Heart right ventricle (tissue), 16 donors: ENCODE results near the gene PPFIBP1. TPM values are rescaled to one million over a fixed set of nuclear protein-coding genes. Genes with fewer than 3 reads are reported as not detected.
"Not testable (repeated sequence)": the region's sequence is repeated elsewhere in the genome, so short reads cannot be mapped to it uniquely, and the experiment has no call there.

ENCODE experiments used
- ATAC-seq, 8 donors: fragments of 200-7000 bp; cut with Tn5 transposase; one replicate each; pipeline ENCODE4 v1.9.1; 2020; ENCODE audit warnings: mild to moderate bottlenecking in 8 of 8, moderate library complexity in 8 of 8, moderate number of reproducible peaks in 1 of 8
- DNase-seq, 2 donors: peaks; one replicate each; pipeline ENCODE4 v3.0.0-alpha.2; 2020
- H3K27ac ChIP-seq, 10 donors: fragments of 200-600 bp; sonication (generic) in 2 of 10; one replicate each; pipeline versions ENCODE4 v1.5.0 to v1.8.0; 2020 to 2022; ENCODE audit warnings: mild to moderate bottlenecking in 3 of 10
- H3K27me3 ChIP-seq, 7 donors: fragments of 200-600 bp; one replicate each; pipeline ENCODE4 v1.8.0; 2021 to 2022; ENCODE audit warnings: mild to moderate bottlenecking in 2 of 7
- H3K36me3 ChIP-seq, 9 donors: fragments of 200-600 bp; sonication (generic) in 1 of 9; one replicate each; pipeline versions ENCODE4 v1.5.0 to v1.8.0; 2020 to 2022; ENCODE audit warnings: mild to moderate bottlenecking in 2 of 9
- H3K4me1 ChIP-seq, 9 donors: fragments of 200-600 bp; sonication (generic) in 1 of 9; one replicate each; pipeline versions ENCODE4 v1.5.0 to v1.8.0; 2020 to 2022; ENCODE audit warnings: mild to moderate bottlenecking in 4 of 9
- H3K4me3 ChIP-seq, 10 donors: fragments of 200-600 bp; sonication (generic) in 2 of 10; one replicate each; pipeline versions ENCODE4 v1.5.0 to v1.8.0; 2020 to 2022; ENCODE audit warnings: mild to moderate bottlenecking in 7 of 10, moderate library complexity in 2 of 10
- H3K9me3 ChIP-seq, 11 donors: fragments of 200-600 bp in 10 of 11; sonication (generic) in 2 of 11; one replicate each; pipeline versions ENCODE4 v1.5.0 to v1.8.0; 2013 to 2022; ENCODE audit warnings: mild to moderate bottlenecking in 2 of 11, control low read depth in 1 of 11, moderate library complexity in 1 of 11
- CTCF ChIP-seq, 9 donors: fragments of 200-600 bp; sonication (generic) in 2 of 9; IDR thresholded peaks; one replicate each; pipeline versions ENCODE4 v1.5.0 to v1.8.0; 2021 to 2022; ENCODE audit warnings: antibody characterized with exemption in 9 of 9, mild to moderate bottlenecking in 5 of 9, moderate library complexity in 1 of 9
- WGBS, 2 donors: extraction: QIAGEN DNeasy Blood & Tissue Kit; methylation state at CpG; one replicate each; pipeline ENCODE4 v1.1.7; 2013; ENCODE audit warnings: inconsistent platforms in 1 of 2; 5-methylcytosine and 5-hydroxymethylcytosine counted together
- intact Hi-C, 10 donors: fragments of 100-400 bp; cut with DNase I; formaldehyde crosslinking; loops; one replicate each; pipeline versions ENCODE4 v1.11.1 to v1.14.2; 2022
- polyA plus RNA-seq, 2 donors: library from polyadenylated mRNA; stranded (reverse); fragments of 200-250 nt; gene quantifications; one replicate each; pipeline ENCODE4 v1.2.3, GENCODE V29; 2013
- total RNA-seq, 10 donors: library from RNA; stranded (reverse); fragmentation: NEBNext Ultra II Directional in 3 of 10; extraction: Animal tissue kit (Norgen Biotek cat#: 25700) in 3 of 10; gene quantifications; one replicate each; pipeline versions ENCODE4 v1.2.1 to v1.2.4, GENCODE V29; 2021 to 2023
- donor health status: Arrhythmogenic right ventricular cardiomyopathy.
- donor health status: ischemic (EF 13 %, LVEDD 7.1; RV severe dilation, severe dysfunction).
- donor health status: healthy with polysubstance abuse.
- donor health status: DM: no; HTN: yes; CAD: no.
- donor health status: DM: no; HTN: no; CAD: no.
- donor health status: ischemic (EF 25% LVEDD 6.9; RV normal size, moderate dysfunction).
- donor health status: ischemic (EF 25% LVEDD 5.7; RV mildly dilated, moderate dysfunction).
- donor health status: healthy.
- donor health status: DM: yes; HTN: yes; CAD: no.
- donor health status: Ischemic cardiomyopathy.
- donor health status: ischemic (EF 35%, LVEDD 5.7; RV mildly dilated, moderate dysfunction).
- donor health status: nonischemic (EF 11% LVEDD 7.7; RV severe dilation, severe dysfunction).
- donor health status: DM: yes; HTN: yes; CAD: no.
- donor health status: PGD.
- donor health status: ischemic (EF 29% LVEDD 5.4; RV normal size, mild dysfunction).
- donor health status: nonischemic (EF 23%, LVEDD 6.1; RV moderate dilation, normal function).

Gene PPFIBP1
- total and polyA plus RNA-seq, 12 donors: 22.9 to 450 (median 314) TPM

GRCh38 chr12:27576667-27577347 is 52.8 kb downstream of the PPFIBP1 start:
- ATAC-seq: no peak

GRCh38 chr12:27577688-27578087 is 53.7 kb downstream of the PPFIBP1 start:
- no peak for DNase-seq
- Histone ChIP-seq H3K4me1 (peaks cover 14 to 99% (median 87%) of the 10 kb centered on the region in 9 donors), H3K4me3 (no peak overlapping the region), H3K9me3 (no peaks in the 10 kb centered on the region), H3K27ac (peak overlapping the region in 6 of 10 donors; percentile 4 to 72 (median 49)), H3K36me3 (peaks cover 0 to 21% (median 0%) of the 10 kb centered on the region in 9 donors), H3K27me3 (no peaks in the 10 kb centered on the region)
- no peak for TF ChIP-seq CTCF (IDR thresholded peaks at IDR 0.05)
- intact Hi-C loops: no loop called here
- no peak for ATAC-seq
- whole genome bisulfite sequencing, 2 donors: 72 to 81% methylated on average over 4 of the region's 4 CpGs

More at GRCh38 chr12:27576667-27577347, 52.8 kb downstream of the PPFIBP1 start:
- Histone ChIP-seq H3K27ac (peak overlapping the region in 4 of 10 donors; percentile 23 to 72 (median 58)), H3K4me3 (no peak overlapping the region), H3K27me3 (no peaks in the 10 kb centered on the region), H3K9me3 (no peaks in the 10 kb centered on the region), H3K4me1 (peaks cover 6 to 99% (median 86%) of the 10 kb centered on the region in 9 donors), H3K36me3 (peaks cover 0 to 21% (median 0%) of the 10 kb centered on the region in 9 donors)
- intact Hi-C loops: no loop called here
- WGBS, 2 donors: 74 to 79% methylated on average over 3 of the region's 3 CpGs
- no peak for TF ChIP-seq CTCF (IDR thresholded peaks at IDR 0.05)
- no peak for DNase-seq

GRCh38 chr12:27578689-27579372 is 54.8 kb downstream of the PPFIBP1 start:
- DNase-seq (no peak), ATAC-seq (peak in 7 of 8 donors; percentile 37 to 70 (median 52))
- intact Hi-C loops: no loop called here
- Histone ChIP-seq H3K4me3 (no peak overlapping the region), H3K36me3 (peaks cover 0 to 21% (median 0%) of the 10 kb centered on the region in 9 donors), H3K27ac (peak overlapping the region in 7 of 10 donors; percentile 31 to 86 (median 56)), H3K9me3 (no peaks in the 10 kb centered on the region), H3K27me3 (no peaks in the 10 kb centered on the region), H3K4me1 (peaks cover 21 to 99% (median 87%) of the 10 kb centered on the region in 9 donors)
- 56 to 57% methylated on average over 7 of the region's 7 CpGs for WGBS, 2 donors
- TF ChIP-seq CTCF (IDR thresholded peaks at IDR 0.05): no peak

- Histone ChIP-seq H3K4me1 (peaks cover 27 to 99% (median 89%) of the 10 kb centered on the region in 9 donors), H3K4me3 (no peak overlapping the region), H3K27me3 (no peaks in the 10 kb centered on the region), H3K9me3 (no peaks in the 10 kb centered on the region), H3K27ac (peak overlapping the region in 5 of 10 donors; percentile 40 to 89 (median 73)), H3K36me3 (peaks cover 0 to 21% (median 0%) of the 10 kb centered on the region in 9 donors)
- TF ChIP-seq CTCF (IDR thresholded peaks at IDR 0.05): no peak
- ATAC-seq (peak in 1 of 8 donors; percentile 3), DNase-seq (no peak)
- intact Hi-C loops: loop anchor here in 4 of 10 donors (5.0 to 10.0 kb wide), 4 partner anchors 37 to 58 kb away; partner anchors contain the start of gene PPFIBP1 (in 1 of the 4)
- 90 to 93% methylated on average over 9 of the region's 9 CpGs for WGBS, 2 donors
Observed at GRCh38 chr12:27580561-27581330, 56.7 kb downstream of the PPFIBP1 start.

- H3K27me3 ChIP-seq, H3K4me3 ChIP-seq, DNase-seq, H3K9me3 ChIP-seq: not testable (repeated sequence)
- WGBS, 2 donors: 88 to 89% methylated on average over 1 of the region's 1 CpG
- peak in 1 of 8 donors; percentile 8 for ATAC-seq
- peaks cover 24 to 99% (median 89%) of the 10 kb centered on the region in 9 donors for H3K4me1 ChIP-seq
- H3K27ac ChIP-seq: peak overlapping the region in 6 of 10 donors; percentile 40 to 89 (median 76)
- intact Hi-C loops: loop anchor here in 4 of 10 donors (5.0 to 10.0 kb wide), 4 partner anchors 36 to 59 kb away; partner anchors contain the start of gene PPFIBP1 (in 1 of the 4)
- peaks cover 0 to 21% (median 0%) of the 10 kb centered on the region in 9 donors for H3K36me3 ChIP-seq
Observed at GRCh38 chr12:27581331-27581671, 57.3 kb downstream of the PPFIBP1 start.

- not testable (repeated sequence) for DNase-seq, H3K9me3 ChIP-seq, ATAC-seq, H3K27me3 ChIP-seq, H3K4me3 ChIP-seq
- Histone ChIP-seq H3K4me1 (peaks cover 23 to 96% (median 85%) of the 10 kb centered on the region in 9 donors), H3K27ac (peak overlapping the region in 8 of 10 donors; percentile 57 to 89 (median 76)), H3K36me3 (peaks cover 0 to 21% (median 0%) of the 10 kb centered on the region in 9 donors)
- 65 to 68% methylated on average over 3 of the region's 3 CpGs for WGBS, 2 donors
- intact Hi-C loops: loop anchor here in 4 of 10 donors (5.0 to 10.0 kb wide), 4 partner anchors 35 to 60 kb away; partner anchors contain the start of gene PPFIBP1 (in 1 of the 4)
Observed at GRCh38 chr12:27581833-27582232, 57.8 kb downstream of the PPFIBP1 start.
